Forelimb muscle (tissue), 1 donor: ENCODE measurements around the gene DDX51. TPM values are rescaled to one million over a fixed set of nuclear protein-coding genes. Genes with fewer than 3 reads are reported as not detected.
A peak's percentile ranks its signal among the peaks of the same experiment; 100 is the strongest.

ENCODE experiments used
- DNase-seq: peaks from one replicate; pipeline ENCODE4 v3.0.0-alpha.2; 2013; ENCODE audit warnings: low read depth
- polyA plus RNA-seq: library from polyadenylated mRNA; unstranded; fragments of 120-200 nt; gene quantifications from one replicate; pipeline ENCODE4 v1.2.1, GENCODE V29; 2013; ENCODE audit not compliant: insufficient read length

Gene DDX51
- 12.9 TPM for polyA plus RNA-seq

GRCh38 chr12:132144115-132144809 is at the start of gene DDX51, which contains the start of gene NOC4L:
Gene DDX51, minus strand, starts transcription at chr12:132144319. Its CDS starts 23 bp downstream, at chr12:132144296.
Gene NOC4L, plus strand, starts transcription at chr12:132144457. Its CDS starts 32 bp downstream, at chr12:132144489.
- DNase-seq: peak; percentile 88

GRCh38 chr12:132191715-132192553 is 47.8 kb upstream of the DDX51 start:
- no peak for DNase-seq

- no peak for DNase-seq
Measured at GRCh38 chr12:132190834-132191500, 46.8 kb upstream of the DDX51 start.

GRCh38 chr12:132190012-132190755 is 46.1 kb upstream of the DDX51 start:
- DNase-seq: no peak

- peak; percentile 25 for DNase-seq
Measured at GRCh38 chr12:132189378-132190011, 45.4 kb upstream of the DDX51 start.

- DNase-seq: no peak
Measured at GRCh38 chr12:132188916-132189325, 44.8 kb upstream of the DDX51 start.

- DNase-seq: no peak
Measured at GRCh38 chr12:132188451-132188901, 44.4 kb upstream of the DDX51 start.

GRCh38 chr12:132187646-132188450 is 43.7 kb upstream of the DDX51 start:
- no peak for DNase-seq

GRCh38 chr12:132186857-132187620 is 42.9 kb upstream of the DDX51 start:
- no peak for DNase-seq

GRCh38 chr12:132186208-132186856 is 42.2 kb upstream of the DDX51 start:
- no peak for DNase-seq

GRCh38 chr12:132185705-132186104 is 41.6 kb upstream of the DDX51 start:
- DNase-seq: no peak

GRCh38 chr12:132182711-132183365 is 38.7 kb upstream of the DDX51 start:
- DNase-seq: no peak

GRCh38 chr12:132182206-132182710 is 38.1 kb upstream of the DDX51 start:
- no peak for DNase-seq

- DNase-seq: no peak
Measured at GRCh38 chr12:132181570-132182200, 37.6 kb upstream of the DDX51 start.

GRCh38 chr12:132180648-132181546 is 36.8 kb upstream of the DDX51 start:
- no peak for DNase-seq
